HG03135 (cell line): ENCODE measurements around the gene FTO.

ENCODE experiments used
- ATAC-seq: cut with Tn5 transposase; IDR thresholded peaks from one replicate; pipeline ENCODE4 v1.9.1; 2021; ENCODE audit warnings: mild to moderate bottlenecking, moderate library complexity; ENCODE audit not compliant: unreplicated experiment

Gene FTO

GRCh38 chr16:53892155-53892554 is 188.2 kb downstream of the FTO start:
- no peak for ATAC-seq

- no peak for ATAC-seq
Measured at GRCh38 chr16:53893731-53894435, 189.9 kb downstream of the FTO start.

GRCh38 chr16:53894686-53895085 is 190.7 kb downstream of the FTO start:
- no peak for ATAC-seq

GRCh38 chr16:53895433-53895832 is 191.5 kb downstream of the FTO start:
- no peak for ATAC-seq

GRCh38 chr16:53895851-53896250 is 191.9 kb downstream of the FTO start:
- no peak for ATAC-seq

- no peak for ATAC-seq
Measured at GRCh38 chr16:53896722-53897121, 192.8 kb downstream of the FTO start.

- ATAC-seq = no peak
Measured at GRCh38 chr16:53898993-53899392, 195.0 kb downstream of the FTO start.

- no peak for ATAC-seq
Measured at GRCh38 chr16:53899431-53899830, 195.5 kb downstream of the FTO start.

GRCh38 chr16:53900667-53901066 is 196.7 kb downstream of the FTO start:
- ATAC-seq = no peak

- ATAC-seq = no peak
Measured at GRCh38 chr16:53901408-53901807, 197.5 kb downstream of the FTO start.

- ATAC-seq = no peak
Measured at GRCh38 chr16:53904533-53904932, 200.6 kb downstream of the FTO start.

- no peak for ATAC-seq
Measured at GRCh38 chr16:53905028-53905427, 201.1 kb downstream of the FTO start.

- ATAC-seq = no peak
Measured at GRCh38 chr16:53908731-53909130, 204.8 kb downstream of the FTO start.

GRCh38 chr16:53910990-53911389 is 207.0 kb downstream of the FTO start:
- no peak for ATAC-seq

GRCh38 chr16:53911513-53911912 is 207.6 kb downstream of the FTO start:
- no peak for ATAC-seq

- ATAC-seq = peak; percentile 59
Measured at GRCh38 chr16:53912155-53912554, 208.2 kb downstream of the FTO start.

- no peak for ATAC-seq
Measured at GRCh38 chr16:53913099-53913870, 209.3 kb downstream of the FTO start.

- no peak for ATAC-seq
Measured at GRCh38 chr16:53913920-53914319, 210.0 kb downstream of the FTO start.

- no peak for ATAC-seq
Measured at GRCh38 chr16:53914736-53915135, 210.8 kb downstream of the FTO start.

GRCh38 chr16:53915452-53916160 is 211.7 kb downstream of the FTO start:
- ATAC-seq = no peak

GRCh38 chr16:53920988-53921387 is 217.0 kb downstream of the FTO start:
- ATAC-seq = no peak
